ENCODE results near the gene LRRC43.
"Not testable (repeated sequence)": the region's sequence is repeated elsewhere in the genome, so short reads cannot be mapped to it uniquely, and the experiment has no call there.

GRCh38 chr12:122202811-122203210, 19.9 kb downstream of the LRRC43 start:
- TF ChIP-seq CTCF (IDR thresholded peaks at IDR 0.05 in 8 of 11, conservative IDR thresholded peaks at IDR 0.05 in 3 of 11); POLR2A (IDR thresholded peaks at IDR 0.05): not testable (repeated sequence)
